H1 (cell line): ENCODE data around the gene TNNT3. TPM values are rescaled to one million over a fixed set of nuclear protein-coding genes. Genes with fewer than 3 reads are reported as not detected.

Experiments used
- CTCF ChIA-PET: fragments of 300-600 bp; sonication (Branson Sonifier 250); formaldehyde crosslinking; loops from one replicate; lab custom pipeline; 2021; ENCODE audit not compliant: partially characterized antibody; lab: Charles Lee
- POLR2A ChIA-PET: fragments of 300-600 bp; sonication (Branson Sonifier 250); formaldehyde crosslinking; loops from one replicate; lab custom pipeline; 2021; ENCODE audit warnings: inconsistent platforms; ENCODE audit not compliant: partially characterized antibody; lab: Charles Lee
- DNase-seq, 2 experiments: peaks; one replicate each; pipeline versions ENCODE4 v3.0.0 to v3.0.0-alpha.2; 2010 to 2022; ENCODE audit warnings: low spot score in 2 of 2, low read depth in 1 of 2, mixed read lengths in 1 of 2
- FAIRE-seq: peaks from 2 replicates; lab custom pipeline; 2011; peaks lifted over from hg19 to GRCh38; lab: Jason Lieb, UNC
- H2AFZ ChIP-seq: 2 replicates; pipeline ENCODE4 v1.8.1; 2012; ENCODE audit warnings: low read length, inconsistent platforms
- H2AK5ac ChIP-seq: 2 replicates; pipeline ENCODE4 v1.6.1; 2013; ENCODE audit warnings: low read depth, low read length
- H2BK120ac ChIP-seq: replicated peaks from 2 replicates; pipeline ENCODE3; 2013; ENCODE audit warnings: low read depth, low read length, inconsistent platforms
- H2BK12ac ChIP-seq: 2 replicates; pipeline ENCODE4 v1.6.1; 2013; ENCODE audit warnings: low read depth, low read length
- H2BK15ac ChIP-seq: 2 replicates; pipeline ENCODE4 v1.6.1; 2013; ENCODE audit warnings: low read length
- H2BK20ac ChIP-seq: 2 replicates; pipeline ENCODE4 v1.6.1; 2013; ENCODE audit warnings: low read length
- H2BK5ac ChIP-seq: 2 replicates; pipeline ENCODE4 v1.6.1; 2013; ENCODE audit warnings: low read depth, low read length
- H3K14ac ChIP-seq: 2 replicates; pipeline ENCODE4 v1.6.1; 2013; ENCODE audit warnings: inconsistent platforms; ENCODE audit not compliant: insufficient read length
- H3K18ac ChIP-seq: 2 replicates; pipeline ENCODE4 v1.6.1; 2013; ENCODE audit warnings: low read length; ENCODE audit errors: extremely low read depth
- H3K23ac ChIP-seq: 2 replicates; pipeline ENCODE4 v1.6.1; 2013; ENCODE audit warnings: inconsistent platforms; ENCODE audit not compliant: insufficient read length
- H3K23me2 ChIP-seq: 2 replicates; pipeline ENCODE4 v1.6.1; 2013; ENCODE audit warnings: low read depth, low read length
- H3K27ac ChIP-seq: 2 replicates; pipeline ENCODE4 v1.6.1; 2011; ENCODE audit warnings: low read depth, low read length, inconsistent platforms
- H3K27me3 ChIP-seq, 4 experiments: replicated peaks in 1 of 4; 1 replicate in 1 of 4; 2 replicates in 3 of 4; pipeline versions ENCODE4 v1.6.1 to v1.8.1; 2011 to 2013; ENCODE audit warnings: low read length in 3 of 4, mild to moderate bottlenecking in 3 of 4, inconsistent platforms in 2 of 4, mixed read lengths in 2 of 4, moderate library complexity in 1 of 4; ENCODE audit not compliant: control insufficient read depth in 3 of 4, insufficient read depth in 3 of 4; ENCODE audit errors: extremely low read depth in 1 of 4
- H3K36me3 ChIP-seq, 4 experiments: 2 replicates each; pipeline versions ENCODE4 v1.6.1 to v1.8.1; 2011 to 2013; ENCODE audit warnings: mild to moderate bottlenecking in 4 of 4, low read length in 3 of 4, moderate library complexity in 2 of 4, control low read depth in 1 of 4, inconsistent platforms in 1 of 4; ENCODE audit not compliant: insufficient read depth in 4 of 4, control insufficient read depth in 2 of 4
- H3K4ac ChIP-seq: replicated peaks from 2 replicates; pipeline ENCODE3; 2013; ENCODE audit warnings: low read length, low read depth, mixed read lengths, inconsistent platforms; ENCODE audit not compliant: insufficient read length
- H3K4me1 ChIP-seq, 4 experiments: replicated peaks in 1 of 4; 1 replicate in 1 of 4; 2 replicates in 3 of 4; pipeline versions ENCODE4 v1.6.1 to v1.8.1; 2011 to 2013; ENCODE audit warnings: low read length in 3 of 4, inconsistent platforms in 2 of 4, mixed read lengths in 1 of 4; ENCODE audit not compliant: insufficient read depth in 4 of 4, control insufficient read depth in 3 of 4
- H3K4me2 ChIP-seq, 2 experiments: 2 replicates each; pipeline versions ENCODE4 v1.6.1 to v1.8.1; 2011 to 2013; ENCODE audit warnings: low read depth in 2 of 2, low read length in 2 of 2, control low read depth in 1 of 2, inconsistent platforms in 1 of 2, mild to moderate bottlenecking in 1 of 2; ENCODE audit not compliant: insufficient read depth in 1 of 2
- H3K4me3 ChIP-seq, 4 experiments: fragments of 200-600, 300-600 bp in 1 of 4; sonication (generic), shearing (Covaris generic), sonication (Bioruptor Twin) in 1 of 4; 2 replicates each; pipeline versions ENCODE4 v1.5.1 to v1.8.1; 2011 to 2016; ENCODE audit warnings: low read length in 4 of 4, low read depth in 3 of 4, control low read depth in 2 of 4, inconsistent platforms in 2 of 4, mild to moderate bottlenecking in 2 of 4, mixed read lengths in 1 of 4, moderate library complexity in 1 of 4; ENCODE audit not compliant: insufficient read depth in 2 of 4; ENCODE audit errors: extremely low read depth in 1 of 4
- H3K56ac ChIP-seq: replicated peaks from 2 replicates; pipeline ENCODE3; 2013; ENCODE audit warnings: low read depth, mild to moderate bottlenecking, mixed read lengths, low read length, inconsistent platforms; ENCODE audit not compliant: insufficient read length
- H3K79me1 ChIP-seq: 2 replicates; pipeline ENCODE4 v1.6.1; 2013; ENCODE audit warnings: low read depth, low read length, control low read depth
- H3K79me2 ChIP-seq, 2 experiments: 2 replicates each; pipeline versions ENCODE4 v1.6.1 to v1.8.1; 2012 to 2013; ENCODE audit warnings: low read length in 2 of 2, mild to moderate bottlenecking in 2 of 2, inconsistent platforms in 1 of 2; ENCODE audit not compliant: insufficient read depth in 2 of 2, control insufficient read depth in 1 of 2
- H3K9ac ChIP-seq, 4 experiments: replicated peaks in 1 of 4; 1 replicate in 1 of 4; 2 replicates in 3 of 4; pipeline versions ENCODE4 v1.6.1 to v1.8.1; 2011 to 2013; ENCODE audit warnings: low read depth in 3 of 4, low read length in 3 of 4, control low read depth in 2 of 4, mild to moderate bottlenecking in 2 of 4, moderate library complexity in 2 of 4, inconsistent platforms in 1 of 4; ENCODE audit errors: extremely low read depth in 1 of 4
- H3K9me3 ChIP-seq, 2 experiments: 2 replicates each; pipeline versions ENCODE4 v1.6.1 to v1.8.1; 2012 to 2013; ENCODE audit warnings: mild to moderate bottlenecking in 2 of 2, moderate library complexity in 2 of 2, control low read depth in 1 of 2, inconsistent platforms in 1 of 2, low read depth in 1 of 2, low read length in 1 of 2, mixed read lengths in 1 of 2; ENCODE audit not compliant: insufficient read depth in 2 of 2
- H4K20me1 ChIP-seq, 2 experiments: replicated peaks in 1 of 2; 2 replicates each; pipeline versions ENCODE3 to v1.8.1; 2011 to 2013; ENCODE audit warnings: inconsistent platforms in 2 of 2, low read length in 2 of 2, mild to moderate bottlenecking in 1 of 2; ENCODE audit not compliant: insufficient read depth in 2 of 2, control insufficient read depth in 1 of 2
- H4K5ac ChIP-seq: 2 replicates; pipeline ENCODE4 v1.6.1; 2013; ENCODE audit warnings: low read length, low read depth, mixed read lengths, inconsistent platforms; ENCODE audit not compliant: insufficient read length
- H4K8ac ChIP-seq: 2 replicates; pipeline ENCODE4 v1.8.0; 2013; ENCODE audit warnings: mild to moderate bottlenecking, moderate library complexity, low read length, inconsistent platforms; ENCODE audit not compliant: insufficient read depth; ENCODE audit errors: extremely low read depth
- H4K91ac ChIP-seq: replicated peaks from 2 replicates; pipeline ENCODE3; 2013; ENCODE audit warnings: low read length, mixed read lengths, inconsistent platforms; ENCODE audit not compliant: insufficient read length
- CTCF ChIP-seq, 3 experiments: IDR thresholded peaks; 1 replicate in 2 of 3; 2 replicates in 1 of 3; pipeline versions ENCODE4 v1.5.1 to v1.6.1; 2011; ENCODE audit warnings: low read length in 3 of 3, mild to moderate bottlenecking in 3 of 3, inconsistent platforms in 2 of 3, low read depth in 1 of 3, moderate library complexity in 1 of 3; ENCODE audit not compliant: insufficient read depth in 1 of 3; ENCODE audit errors: control extremely low read depth in 1 of 3
- POLR2AphosphoS5 ChIP-seq: IDR thresholded peaks from 2 replicates; pipeline ENCODE4 v1.6.1; 2011; ENCODE audit warnings: low read depth, low read length
- TAF7 ChIP-seq: optimal IDR thresholded peaks from 2 replicates; pipeline ENCODE3; 2011; ENCODE audit warnings: low read depth, mild to moderate bottlenecking, inconsistent platforms, low read length, moderate library complexity, borderline replicate concordance
- WGBS, 2 experiments: shearing (Covaris generic) in 1 of 2; methylation state at CpG; one replicate each; pipeline versions ENCODE4 v1.1.6 to v1.1.7; 2013 to 2015; ENCODE audit warnings: low lambda C conversion rate in 2 of 2, mixed read lengths in 2 of 2, inconsistent platforms in 1 of 2, low coverage in 1 of 2, missing lambda C conversion rate in 1 of 2; ENCODE audit not compliant: insufficient replicate concordance in 2 of 2, insufficient coverage in 1 of 2, insufficient read length in 1 of 2; ENCODE audit errors: extremely low coverage in 1 of 2, missing lambda C conversion rate in 1 of 2; 5-methylcytosine and 5-hydroxymethylcytosine counted together
- polyA plus RNA-seq, 7 experiments: library from polyadenylated mRNA; depleted of rRNA in 3 of 7; stranded (reverse) in 5 of 7; unstranded in 2 of 7; fragments of >200 nt in 5 of 7; fragments of 200-250 nt in 2 of 7; gene quantifications; 1 replicate in 5 of 7; 2 replicates in 1 of 7; 4 replicates in 1 of 7; pipeline versions ENCODE4 v1.2.1 to v1.2.3, GENCODE V29; 2011 to 2013; ENCODE audit warnings: missing spikeins in 2 of 7, mixed read lengths in 2 of 7
- total RNA-seq: library from RNA; stranded (reverse); fragmentation: NEBNext Ultra II Directional; extraction: Animal tissue kit (Norgen Biotek cat#: 25700); gene quantifications from 2 replicates; pipeline ENCODE4 v1.2.1, GENCODE V29; 2021

Gene TNNT3
- total and polyA plus RNA-seq, 2 of the 8 experiments (the other 6 are each of a cell fraction or from before 2014, with no cell fraction given) = not detected

- Histone ChIP-seq H3K56ac (no peak overlapping the region), H3K36me3 (no peaks in the 10 kb centered on the region), H4K91ac (no peak overlapping the region), H4K8ac (no peak overlapping the region)
- CTCF ChIA-PET = interaction anchor here (0.6 to 4.4 kb wide), 17 partner anchors 10 to 245 kb away, joined by 3 to 47 read pairs (median 7); partner anchors contain the start of gene PRR33
- TF ChIP-seq POLR2AphosphoS5 = no peak
- no peak for TF ChIP-seq TAF7
- no peak for TF ChIP-seq CTCF (IDR thresholded peaks at IDR 0.05; ENCODE audit: control extremely low read depth in 1 of 3, insufficient read depth in 1 of 3, low read depth in 1 of 3, low read length in 3 of 3)
- TF ChIP-seq, all 59 proteins: peak for 0
- no peaks in the 10 kb centered on the region for H3K9me3 ChIP-seq
- no peak overlapping the region for H3K23ac ChIP-seq
- H2BK12ac ChIP-seq = no peak overlapping the region
- no peak overlapping the region for H2AK5ac ChIP-seq
- H2BK20ac ChIP-seq = no peak overlapping the region
- no peak overlapping the region for H4K5ac ChIP-seq
- H2BK5ac ChIP-seq = no peak overlapping the region
- H3K4ac ChIP-seq = no peak overlapping the region
- peaks cover 0 to 3% (median 3%) of the 10 kb centered on the region in 4 experiments; a peak in 4 of 7 replicates for H3K4me1 ChIP-seq
- no peaks in the 10 kb centered on the region for H3K79me1 ChIP-seq
- no peak overlapping the region for H3K4me3 ChIP-seq
- H3K27ac ChIP-seq = no peak overlapping the region
- H3K14ac ChIP-seq = no peak overlapping the region
- no peak for DNase-seq
- POLR2A ChIA-PET = no interaction called here
- H3K9ac ChIP-seq = no peak overlapping the region
- H3K23me2 ChIP-seq = peaks cover 5% of the 10 kb centered on the region; the same call in 1 of the 2 replicates
- H2BK120ac ChIP-seq = no peak overlapping the region
- FAIRE-seq = no peak
- no peak overlapping the region for H2AFZ ChIP-seq
- H3K4me2 ChIP-seq = no peak overlapping the region
- H3K79me2 ChIP-seq = no peaks in the 10 kb centered on the region
- no peaks in the 10 kb centered on the region for H3K27me3 ChIP-seq
- peaks cover 0 to 2% of the 10 kb centered on the region in 2 experiments for H4K20me1 ChIP-seq
- H3K18ac ChIP-seq = no peak overlapping the region
- H2BK15ac ChIP-seq = no peak overlapping the region
- 84% methylated on average over 18 of the region's 25 CpGs; no CpG with 5 or more reads in 1 of the 2 experiments for WGBS, 2 experiments
These were observed 815 bp downstream of the TNNT3 start for GRCh38 chr11:1920128-1920908.
